NB4 (cell line): ENCODE measurements around the gene MYO1A.

ENCODE experiments used
- DNase-seq: peaks from one replicate; pipeline ENCODE4 v3.0.0; 2010; ENCODE audit warnings: low read depth
- H3K4me3 ChIP-seq: one replicate; pipeline ENCODE4 v1.5.1; 2011; ENCODE audit warnings: mild to moderate bottlenecking, low read depth, low read length, moderate library complexity
- MYC ChIP-seq: IDR thresholded peaks from 2 replicates; pipeline ENCODE4 v1.6.1; 2011; ENCODE audit warnings: low read depth, low read length
- POLR2A ChIP-seq: IDR thresholded peaks from 2 replicates; pipeline ENCODE4 v1.6.1; 2011; ENCODE audit warnings: mild to moderate bottlenecking; ENCODE audit not compliant: insufficient read length; ENCODE audit errors: extremely low read depth
- TF ChIP-seq, protein P1 (sequence below): IDR thresholded peaks from 2 replicates; pipeline ENCODE4 v1.6.1; 2011; ENCODE audit warnings: low read depth, low read length
- TF ChIP-seq, protein P2 (sequence below): IDR thresholded peaks from one replicate; pipeline ENCODE4 v1.5.1; 2012; ENCODE audit warnings: low read depth, low read length

MYO1A gene

GRCh38 chr12:57016348-57016747 lies 33.6 kb downstream of the MYO1A start, which contains the start of gene TAC3:
TAC3 (minus strand) TSS chr12:57016529; CDS start chr12:57015797, 732 bp downstream.
- peak; percentile 25 for DNase-seq
- H3K4me3 ChIP-seq, result no peak within 1 kb of the TSS
- TF ChIP-seq, protein P1, sequence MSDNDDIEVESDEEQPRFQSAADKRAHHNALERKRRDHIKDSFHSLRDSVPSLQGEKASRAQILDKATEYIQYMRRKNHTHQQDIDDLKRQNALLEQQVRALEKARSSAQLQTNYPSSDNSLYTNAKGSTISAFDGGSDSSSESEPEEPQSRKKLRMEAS, result no peak
- no peak for TF ChIP-seq POLR2A

GRCh38 chr12:57012600-57013465 lies 37.1 kb downstream of the MYO1A start:
- no peak for DNase-seq
- H3K4me3 ChIP-seq, result no peak overlapping the region

GRCh38 chr12:57011438-57012424 lies 38.2 kb downstream of the MYO1A start:
- no peak for DNase-seq
- no peak overlapping the region for H3K4me3 ChIP-seq

More at GRCh38 chr12:57012600-57013465, 37.1 kb downstream of the MYO1A start:
- no peak for TF ChIP-seq MYC
- TF ChIP-seq, protein P2, sequence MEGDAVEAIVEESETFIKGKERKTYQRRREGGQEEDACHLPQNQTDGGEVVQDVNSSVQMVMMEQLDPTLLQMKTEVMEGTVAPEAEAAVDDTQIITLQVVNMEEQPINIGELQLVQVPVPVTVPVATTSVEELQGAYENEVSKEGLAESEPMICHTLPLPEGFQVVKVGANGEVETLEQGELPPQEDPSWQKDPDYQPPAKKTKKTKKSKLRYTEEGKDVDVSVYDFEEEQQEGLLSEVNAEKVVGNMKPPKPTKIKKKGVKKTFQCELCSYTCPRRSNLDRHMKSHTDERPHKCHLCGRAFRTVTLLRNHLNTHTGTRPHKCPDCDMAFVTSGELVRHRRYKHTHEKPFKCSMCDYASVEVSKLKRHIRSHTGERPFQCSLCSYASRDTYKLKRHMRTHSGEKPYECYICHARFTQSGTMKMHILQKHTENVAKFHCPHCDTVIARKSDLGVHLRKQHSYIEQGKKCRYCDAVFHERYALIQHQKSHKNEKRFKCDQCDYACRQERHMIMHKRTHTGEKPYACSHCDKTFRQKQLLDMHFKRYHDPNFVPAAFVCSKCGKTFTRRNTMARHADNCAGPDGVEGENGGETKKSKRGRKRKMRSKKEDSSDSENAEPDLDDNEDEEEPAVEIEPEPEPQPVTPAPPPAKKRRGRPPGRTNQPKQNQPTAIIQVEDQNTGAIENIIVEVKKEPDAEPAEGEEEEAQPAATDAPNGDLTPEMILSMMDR, result peak; percentile 13

GRCh38 chr12:57010627-57011247 lies 39.2 kb downstream of the MYO1A start:
- DNase-seq, result no peak
- TF ChIP-seq, protein P1, result no peak
- TF ChIP-seq POLR2A, result no peak
- H3K4me3 ChIP-seq, result no peak overlapping the region

More at GRCh38 chr12:57011438-57012424, 38.2 kb downstream of the MYO1A start:
- TF ChIP-seq, protein P2, result no peak
- TF ChIP-seq MYC (no peak), POLR2A (no peak)
- TF ChIP-seq, protein P1, result no peak

DNA sequence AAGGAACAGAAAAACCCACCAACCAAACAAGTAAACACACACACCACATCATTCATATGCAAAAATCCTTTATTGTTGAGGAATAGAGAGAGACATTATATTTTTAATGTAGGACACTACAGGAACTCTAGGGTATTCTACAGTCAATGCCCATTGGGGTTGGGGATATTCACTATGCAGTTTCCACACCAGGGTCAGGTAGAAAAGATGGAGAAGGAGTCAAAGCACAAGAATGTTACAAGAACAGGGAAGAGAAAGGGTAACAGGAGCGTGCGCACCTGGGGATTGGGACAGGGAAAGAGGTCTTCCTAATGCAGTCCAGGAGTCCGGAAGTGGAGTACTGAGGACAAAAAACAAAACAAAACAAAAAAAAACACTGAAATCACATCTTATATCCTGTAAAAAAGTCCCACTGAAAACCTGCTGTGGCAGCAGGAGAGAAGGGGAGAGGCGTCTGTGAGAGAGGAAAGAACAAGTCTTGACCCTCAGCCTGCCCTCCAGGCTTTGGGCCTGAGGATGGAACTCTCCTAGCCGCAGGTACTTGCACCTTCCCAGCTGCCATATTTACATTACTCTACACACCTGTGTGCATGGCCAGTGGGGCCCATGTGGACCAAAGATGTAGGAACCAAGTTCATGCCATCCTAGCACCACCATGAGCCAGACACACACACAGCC lies 39.8 kb downstream of the MYO1A start:
- DNase-seq, result no peak
- no peak overlapping the region for H3K4me3 ChIP-seq
- TF ChIP-seq POLR2A, result no peak
- TF ChIP-seq, protein P1, result no peak
- no peak for TF ChIP-seq MYC
- TF ChIP-seq, protein P2, result no peak

DNA sequence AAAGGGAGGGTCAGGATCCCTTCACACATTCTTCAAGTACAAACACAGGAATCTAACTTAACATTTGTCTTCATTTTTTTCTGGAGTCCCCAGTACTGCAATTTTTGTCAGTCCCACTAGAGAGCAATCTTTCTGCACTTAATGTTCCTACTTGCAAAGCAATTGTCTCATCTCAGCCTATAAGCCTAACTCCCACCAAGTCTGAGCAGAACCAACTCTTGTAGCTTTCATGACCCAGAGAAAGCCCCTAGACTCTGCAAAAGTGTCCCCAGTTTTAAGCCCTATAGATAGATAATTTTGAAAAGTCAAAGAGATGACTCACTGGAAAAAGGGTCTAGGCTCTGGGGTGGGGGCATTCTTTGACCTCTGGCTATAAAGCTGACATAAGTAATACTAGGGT lies 41.8 kb downstream of the MYO1A start:
- peak; percentile 84 for DNase-seq

More for the DNA sequence above, 41.8 kb downstream of the MYO1A start:
- no peak for TF ChIP-seq POLR2A
- TF ChIP-seq, protein P2, result peak; percentile 82
- no peak overlapping the region for H3K4me3 ChIP-seq
